ENCODE results near the gene CD180.

Gene CD180

DNA sequence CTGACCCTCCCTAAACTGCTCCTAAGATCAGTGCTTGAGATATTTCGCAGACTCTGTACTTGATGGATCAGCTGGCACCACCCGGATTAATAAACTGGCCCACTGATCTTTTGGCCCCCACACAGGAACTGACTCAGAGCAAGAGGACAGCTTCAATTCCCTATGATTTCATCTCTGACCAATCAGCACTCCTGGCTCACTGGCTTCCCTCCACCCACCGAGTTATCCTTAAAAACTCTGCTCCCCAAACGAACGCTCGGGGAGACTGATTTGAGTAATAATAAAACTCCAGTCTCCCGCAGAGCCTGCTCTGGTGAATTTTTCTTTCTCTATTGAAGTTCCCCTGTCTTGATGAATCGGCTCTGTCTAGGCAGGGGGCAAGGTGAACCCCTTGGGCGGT is 36.5 kb upstream of the CD180 start:
- TF ChIP-seq TAF1 (IDR thresholded peaks at IDR 0.05; ENCODE audit: borderline replicate concordance, low read depth, low read length) (no peak), POLR2A (IDR thresholded peaks at IDR 0.05; ENCODE audit: low read depth, low read length) (no peak), POLR2AphosphoS5 (IDR thresholded peaks at IDR 0.05; ENCODE audit: low read depth, low read length) (no peak)
- FAIRE-seq: no peak

DNA sequence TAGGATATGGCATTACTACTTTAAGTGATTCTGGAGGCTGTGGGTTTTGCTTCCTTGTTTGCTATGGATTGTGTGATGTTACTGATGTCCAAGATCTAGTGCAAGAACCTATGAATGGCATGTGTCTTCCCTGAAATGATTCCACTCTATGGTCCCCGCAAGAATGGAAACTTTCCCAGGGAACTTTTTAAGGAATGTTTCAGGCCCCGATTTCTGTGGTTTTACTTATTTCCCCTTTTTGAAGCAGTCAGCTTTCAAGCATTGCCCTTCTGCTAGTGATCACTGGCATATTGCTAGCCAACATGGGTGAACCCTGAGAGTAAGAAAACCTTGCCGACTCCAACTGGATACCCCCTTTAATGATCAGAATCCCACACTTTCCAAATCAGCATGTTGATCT is 26.6 kb upstream of the CD180 start:
- no peak for DNase-seq (ENCODE audit: insufficient read length)
- no peak for TF ChIP-seq POLR2AphosphoS5 (IDR thresholded peaks at IDR 0.05; ENCODE audit: low read depth, low read length)
- TF ChIP-seq TAF1 (IDR thresholded peaks at IDR 0.05; ENCODE audit: borderline replicate concordance, low read depth, low read length): no peak
- no peak for TF ChIP-seq POLR2A (IDR thresholded peaks at IDR 0.05; ENCODE audit: low read depth, low read length)
- FAIRE-seq: no peak

More for the DNA sequence above, 36.5 kb upstream of the CD180 start:
- DNase-seq (ENCODE audit: insufficient read length): no peak

DNA sequence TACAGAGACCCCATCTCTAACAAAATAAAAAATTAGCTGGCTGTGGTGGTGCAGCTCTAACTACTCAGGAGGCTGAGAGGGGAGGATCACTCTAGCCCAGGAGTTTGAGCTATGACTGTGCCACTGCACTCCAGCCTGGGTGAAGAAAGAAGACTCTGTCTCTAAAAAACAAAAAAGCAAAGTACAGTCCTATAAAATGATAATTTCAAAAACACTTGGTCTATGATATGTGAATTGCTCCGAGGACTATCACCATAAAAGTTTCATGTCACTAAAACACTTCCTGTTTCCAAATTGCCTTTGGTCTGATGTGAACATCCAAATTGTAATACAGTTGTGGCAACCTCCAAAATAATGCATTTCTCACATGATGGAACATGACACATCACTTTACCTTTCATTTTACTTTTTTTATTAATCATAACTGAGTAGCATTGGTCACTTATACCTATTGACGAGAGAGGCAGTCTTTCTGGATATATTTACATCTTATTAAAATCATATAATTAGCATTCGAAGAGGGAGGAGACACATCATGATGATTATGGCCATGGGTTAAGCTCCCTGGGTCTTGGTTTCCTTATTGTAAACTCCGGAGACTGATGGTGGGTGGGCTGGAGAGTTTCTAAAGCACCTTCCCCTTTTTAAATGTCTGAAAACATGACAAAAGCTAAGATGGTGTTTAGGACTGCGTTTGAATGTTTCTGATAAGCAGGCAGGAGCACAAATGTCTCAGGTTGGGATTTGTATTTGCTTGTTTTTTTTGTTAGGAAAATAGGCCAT is 25.8 kb upstream of the CD180 start:
- no peak for FAIRE-seq
- DNase-seq (ENCODE audit: insufficient read length): no peak
- TF ChIP-seq POLR2A (IDR thresholded peaks at IDR 0.05; ENCODE audit: low read depth, low read length): no peak
- no peak for TF ChIP-seq POLR2AphosphoS5 (IDR thresholded peaks at IDR 0.05; ENCODE audit: low read depth, low read length)
- TF ChIP-seq TAF1 (IDR thresholded peaks at IDR 0.05; ENCODE audit: borderline replicate concordance, low read depth, low read length): no peak

DNA sequence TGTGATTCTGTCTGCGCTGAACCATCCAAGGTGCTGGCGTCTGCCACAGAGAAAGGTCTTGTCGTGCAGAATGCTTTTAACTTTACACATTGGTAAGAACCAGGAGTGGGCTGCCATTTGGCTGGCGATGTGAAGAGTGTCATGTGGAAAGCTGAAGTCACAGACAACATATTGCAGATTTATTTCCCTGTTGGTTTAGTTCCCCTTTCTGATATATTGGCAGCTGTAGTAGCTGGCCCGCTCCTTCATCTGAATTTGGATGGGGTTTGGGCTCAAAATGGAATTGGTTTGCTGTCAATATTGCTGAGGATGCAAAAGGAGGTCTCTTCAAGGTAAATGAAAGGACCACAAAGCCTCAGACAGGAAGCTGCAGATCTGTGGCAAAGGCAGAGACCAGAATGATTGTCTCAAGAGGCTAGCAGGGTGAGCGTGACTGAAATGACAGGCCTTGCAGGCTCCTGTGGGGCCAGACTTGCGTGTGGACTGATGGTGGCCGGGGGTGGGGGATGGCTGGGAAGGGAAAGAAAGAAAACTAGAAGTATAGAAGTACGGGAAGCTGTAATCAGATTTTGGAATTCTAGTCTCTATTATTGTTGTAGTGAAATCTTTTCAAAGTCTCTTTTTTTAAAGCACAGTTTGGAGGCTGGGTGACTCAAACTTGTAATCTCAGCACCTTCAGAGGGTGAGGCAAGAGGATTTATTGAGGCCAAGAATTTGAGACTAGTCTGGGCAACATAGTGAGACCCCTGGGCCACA is 25.1 kb upstream of the CD180 start:
- FAIRE-seq (peak; percentile 89), DNase-seq (ENCODE audit: insufficient read length) (peak; percentile 26)
- no peak for TF ChIP-seq TAF1 (IDR thresholded peaks at IDR 0.05; ENCODE audit: borderline replicate concordance, low read depth, low read length)
- no peak for TF ChIP-seq POLR2A (IDR thresholded peaks at IDR 0.05; ENCODE audit: low read depth, low read length)
- TF ChIP-seq POLR2AphosphoS5 (IDR thresholded peaks at IDR 0.05; ENCODE audit: low read depth, low read length): no peak

DNA sequence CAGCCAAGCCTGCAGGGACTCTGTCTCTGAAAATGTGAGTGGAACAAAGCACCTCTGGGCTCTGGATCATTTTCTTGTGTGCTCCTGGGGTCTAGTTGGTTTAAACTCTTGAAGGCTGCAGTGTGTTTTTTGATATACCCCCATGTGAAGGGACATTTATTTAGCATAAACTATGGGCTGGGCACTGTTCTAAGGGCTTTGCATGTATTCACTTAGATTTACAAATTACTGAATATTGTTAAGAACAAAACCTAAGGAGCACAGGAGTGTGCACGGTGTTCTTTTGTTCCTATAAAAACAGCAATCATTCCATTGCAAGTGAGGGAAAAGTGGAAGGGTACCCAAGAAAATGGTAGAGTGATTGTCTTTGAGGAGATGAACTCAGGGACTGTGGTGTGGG is 20.0 kb upstream of the CD180 start:
- TF ChIP-seq POLR2A (IDR thresholded peaks at IDR 0.05; ENCODE audit: low read depth, low read length) (no peak), TAF1 (IDR thresholded peaks at IDR 0.05; ENCODE audit: borderline replicate concordance, low read depth, low read length) (no peak)
- DNase-seq (ENCODE audit: insufficient read length) (no peak), FAIRE-seq (no peak)

DNA sequence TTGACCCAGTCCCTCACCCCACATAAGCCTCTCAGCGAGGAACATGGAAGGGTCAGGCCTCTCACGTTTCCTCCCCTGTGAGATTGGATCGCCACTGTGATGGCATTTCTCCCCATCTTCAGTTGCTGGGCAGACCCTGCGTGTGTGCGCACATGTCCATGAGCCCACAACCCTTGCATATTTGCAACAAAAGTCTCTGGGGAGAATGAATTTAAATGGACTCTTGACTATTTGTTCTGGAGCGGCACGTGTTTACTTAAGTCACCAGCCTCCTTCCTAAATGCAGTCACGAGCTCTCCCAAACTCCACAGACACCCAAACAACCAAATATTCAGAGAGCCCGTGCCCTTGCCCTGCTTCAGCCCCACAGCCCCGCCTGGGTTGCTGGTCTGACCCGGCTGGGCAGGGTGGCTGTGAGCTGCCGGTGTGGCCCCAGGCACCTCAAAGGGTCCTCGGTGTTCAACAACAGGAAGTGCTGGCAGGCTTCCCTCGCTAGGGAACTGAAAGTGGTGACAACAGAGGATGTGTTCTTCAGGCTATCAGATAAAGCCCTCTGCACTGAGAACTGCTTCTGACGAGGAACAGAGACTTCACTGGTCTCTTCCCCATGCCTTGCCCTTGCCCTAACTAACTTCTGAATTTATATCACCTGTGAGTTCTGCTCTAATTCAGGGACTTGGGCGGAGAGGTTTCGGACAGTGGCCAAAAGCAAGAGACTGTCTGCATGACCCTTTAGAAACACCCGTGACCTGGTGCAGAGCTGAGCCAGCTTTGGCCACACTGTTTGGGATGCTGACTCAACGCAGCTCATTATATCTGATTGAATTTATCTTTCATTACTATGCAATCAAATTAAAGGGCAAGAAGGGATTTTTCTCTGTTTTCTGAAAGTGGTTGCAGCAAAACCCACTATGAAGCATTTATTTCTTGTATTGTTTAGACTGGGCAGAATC is 19.2 kb upstream of the CD180 start:
- DNase-seq (ENCODE audit: insufficient read length) (peak; percentile 62), FAIRE-seq (peak; percentile 98)
- no peak for TF ChIP-seq POLR2A (IDR thresholded peaks at IDR 0.05; ENCODE audit: low read depth, low read length)
- TF ChIP-seq TAF1 (IDR thresholded peaks at IDR 0.05; ENCODE audit: borderline replicate concordance, low read depth, low read length): no peak
- no peak for TF ChIP-seq POLR2AphosphoS5 (IDR thresholded peaks at IDR 0.05; ENCODE audit: low read depth, low read length)

DNA sequence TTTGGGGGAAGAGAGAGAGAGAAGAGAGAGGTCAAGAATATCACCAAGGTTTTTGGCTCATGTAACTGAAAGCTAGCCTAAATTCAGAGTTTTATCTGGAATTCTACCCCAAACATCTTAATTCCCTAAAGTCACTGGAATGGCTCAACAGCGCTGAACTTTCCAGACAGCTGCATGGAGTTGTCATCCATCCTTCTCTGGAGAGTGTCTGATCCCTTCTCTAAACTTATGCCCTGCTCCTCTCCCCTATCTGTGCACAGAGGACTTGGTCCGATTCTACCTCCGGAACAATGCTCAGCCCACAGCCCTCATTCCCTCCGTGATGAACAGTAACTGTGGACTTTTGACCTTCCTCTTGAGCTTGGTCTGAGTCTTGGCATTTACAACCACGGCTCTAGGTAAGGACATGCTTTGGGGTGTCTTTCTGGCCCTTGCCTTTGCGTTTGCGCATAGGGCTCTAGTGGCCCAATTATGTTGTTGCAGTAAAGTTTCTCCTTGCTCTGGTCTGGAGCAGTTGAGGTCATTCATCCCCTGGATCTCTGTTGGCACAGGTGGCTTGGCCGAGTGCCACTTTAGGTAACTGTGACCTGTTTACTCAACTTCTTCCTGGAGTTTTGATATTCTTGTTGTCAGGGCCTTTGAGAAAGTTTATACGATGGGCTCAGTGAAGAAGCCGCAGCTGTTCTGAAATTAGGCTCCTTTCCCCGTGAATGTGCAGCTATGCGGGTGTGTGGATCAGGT is 18.3 kb upstream of the CD180 start:
- DNase-seq (ENCODE audit: insufficient read length) (no peak), FAIRE-seq (no peak)
- TF ChIP-seq POLR2A (IDR thresholded peaks at IDR 0.05; ENCODE audit: low read depth, low read length) (no peak), TAF1 (IDR thresholded peaks at IDR 0.05; ENCODE audit: borderline replicate concordance, low read depth, low read length) (no peak), POLR2AphosphoS5 (IDR thresholded peaks at IDR 0.05; ENCODE audit: low read depth, low read length) (no peak)

DNA sequence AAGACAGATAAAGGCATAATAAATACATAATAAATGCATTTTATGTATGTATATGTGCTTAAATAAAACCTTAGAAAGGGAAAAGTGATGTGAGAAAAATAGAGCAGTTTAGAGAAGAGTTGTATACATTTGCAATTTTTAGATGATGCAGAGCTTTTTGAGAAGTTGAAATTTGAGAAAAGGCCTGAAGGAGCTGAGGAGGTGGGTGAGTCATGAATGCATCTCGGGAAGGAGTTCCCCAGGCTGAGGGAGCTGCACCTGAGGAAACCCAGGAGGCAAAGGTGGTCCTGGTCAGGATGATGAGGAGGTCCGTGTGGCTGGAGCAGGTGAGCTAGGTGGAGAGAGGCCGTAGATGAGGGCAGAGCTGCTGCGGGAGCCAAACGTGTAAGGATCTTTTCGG is 17.4 kb upstream of the CD180 start:
- FAIRE-seq (no peak), DNase-seq (ENCODE audit: insufficient read length) (no peak)
- no peak for TF ChIP-seq POLR2A (IDR thresholded peaks at IDR 0.05; ENCODE audit: low read depth, low read length)

DNA sequence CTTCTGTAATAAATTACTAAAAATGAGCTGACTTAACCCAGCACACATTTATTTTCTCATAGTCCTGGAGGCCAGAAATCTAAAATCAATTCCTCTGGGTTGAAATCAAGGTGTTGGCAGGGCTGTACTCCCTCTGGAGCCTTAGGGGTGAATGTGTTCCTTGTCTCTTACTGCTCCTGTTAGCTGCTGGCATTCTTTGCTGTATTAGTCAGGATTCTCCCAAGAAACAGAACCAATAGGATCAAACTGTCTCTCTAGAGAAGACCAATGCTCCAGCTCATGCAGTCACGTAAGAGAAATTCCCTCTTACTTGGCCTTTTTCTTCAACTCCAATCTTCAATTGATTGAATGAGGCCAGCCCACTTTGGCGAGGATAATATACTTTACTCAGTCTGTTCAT is 15.3 kb upstream of the CD180 start:
- TF ChIP-seq TAF1 (IDR thresholded peaks at IDR 0.05; ENCODE audit: borderline replicate concordance, low read depth, low read length): no peak
- no peak for TF ChIP-seq POLR2A (IDR thresholded peaks at IDR 0.05; ENCODE audit: low read depth, low read length)
- TF ChIP-seq POLR2AphosphoS5 (IDR thresholded peaks at IDR 0.05; ENCODE audit: low read depth, low read length): no peak
- FAIRE-seq (no peak), DNase-seq (ENCODE audit: insufficient read length) (no peak)

DNA sequence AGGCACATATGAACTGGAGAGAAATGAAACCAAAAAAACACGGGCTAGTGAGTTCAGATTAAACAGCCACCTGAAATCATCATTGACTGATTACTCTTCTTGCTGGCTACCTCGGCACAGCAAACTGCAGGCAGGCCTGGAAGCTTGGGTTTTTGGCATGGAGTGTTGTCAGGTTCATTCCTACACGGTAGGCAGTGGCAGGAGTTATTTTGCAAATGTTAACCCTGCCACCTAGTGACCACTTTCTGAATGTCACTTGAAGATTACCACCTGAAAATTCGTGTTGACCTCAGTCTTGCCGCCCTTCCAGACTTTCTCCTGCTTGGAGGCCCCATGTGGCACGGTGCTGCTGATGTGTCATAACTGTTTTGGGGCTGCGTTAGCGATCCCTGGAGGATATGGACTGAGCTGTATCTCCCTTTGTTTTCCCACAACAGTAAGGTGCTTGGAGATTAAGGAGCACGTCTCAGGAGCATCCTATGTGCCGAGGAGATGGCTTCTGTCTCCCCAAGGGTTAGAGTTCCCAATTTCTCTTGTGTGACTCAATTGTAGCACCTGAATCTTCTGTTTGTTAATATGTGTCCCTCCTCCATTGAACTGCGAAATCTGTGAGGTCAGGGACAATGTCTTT is 12.7 kb upstream of the CD180 start:
- FAIRE-seq: peak; percentile 96
- peak; percentile 35 for DNase-seq (ENCODE audit: insufficient read length)
- TF ChIP-seq POLR2A (IDR thresholded peaks at IDR 0.05; ENCODE audit: low read depth, low read length): no peak
- TF ChIP-seq POLR2AphosphoS5 (IDR thresholded peaks at IDR 0.05; ENCODE audit: low read depth, low read length): no peak
- TF ChIP-seq TAF1 (IDR thresholded peaks at IDR 0.05; ENCODE audit: borderline replicate concordance, low read depth, low read length): no peak
